Breast epithelium (tissue), 3 donors: ENCODE results near the gene CRYBG3.

Experiments
- POLR2A ChIP-seq: fragments of 450-650 bp; IDR thresholded peaks from one replicate; pipeline ENCODE4 v1.6.1; 2016; ENCODE audit warnings: antibody characterized with exemption, mild to moderate bottlenecking, moderate library complexity
- POLR2AphosphoS5 ChIP-seq, 3 donors: sonication (generic); formaldehyde crosslinking; IDR thresholded peaks; one replicate each; pipeline ENCODE4 v1.6.1; 2017; ENCODE audit warnings: antibody characterized with exemption in 3 of 3
- TF ChIP-seq, protein P1 (sequence below), 3 donors: fragments of 450-650 bp; IDR thresholded peaks; one replicate each; pipeline ENCODE4 v1.5.1; 2016 to 2017; ENCODE audit warnings: antibody characterized with exemption in 3 of 3, mild to moderate bottlenecking in 3 of 3, moderate library complexity in 3 of 3

DNA sequence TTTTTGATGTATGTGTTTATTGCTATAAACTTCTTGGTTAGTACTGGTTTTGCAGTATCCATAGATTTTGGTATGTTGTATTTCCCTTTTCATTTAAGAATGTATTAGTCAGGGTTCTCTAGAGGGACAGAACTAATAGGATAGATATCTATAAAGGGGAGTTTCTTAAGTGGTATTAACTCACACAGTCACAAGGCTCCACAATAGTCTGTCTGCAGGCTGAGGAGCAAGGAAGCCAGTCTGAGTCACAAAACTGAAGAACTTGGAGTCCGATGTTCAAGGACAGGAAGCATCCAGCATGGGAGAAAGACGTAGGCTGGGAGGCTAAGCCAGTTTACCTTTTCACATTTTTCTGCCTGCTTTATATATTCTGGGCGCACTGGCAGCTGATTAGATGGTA lies 48.9 kb upstream of the CRYBG3 start:
- TF ChIP-seq POLR2A (no peak), POLR2AphosphoS5 (IDR thresholded peaks at IDR 0.05) (no peak)
- TF ChIP-seq, protein P1, sequence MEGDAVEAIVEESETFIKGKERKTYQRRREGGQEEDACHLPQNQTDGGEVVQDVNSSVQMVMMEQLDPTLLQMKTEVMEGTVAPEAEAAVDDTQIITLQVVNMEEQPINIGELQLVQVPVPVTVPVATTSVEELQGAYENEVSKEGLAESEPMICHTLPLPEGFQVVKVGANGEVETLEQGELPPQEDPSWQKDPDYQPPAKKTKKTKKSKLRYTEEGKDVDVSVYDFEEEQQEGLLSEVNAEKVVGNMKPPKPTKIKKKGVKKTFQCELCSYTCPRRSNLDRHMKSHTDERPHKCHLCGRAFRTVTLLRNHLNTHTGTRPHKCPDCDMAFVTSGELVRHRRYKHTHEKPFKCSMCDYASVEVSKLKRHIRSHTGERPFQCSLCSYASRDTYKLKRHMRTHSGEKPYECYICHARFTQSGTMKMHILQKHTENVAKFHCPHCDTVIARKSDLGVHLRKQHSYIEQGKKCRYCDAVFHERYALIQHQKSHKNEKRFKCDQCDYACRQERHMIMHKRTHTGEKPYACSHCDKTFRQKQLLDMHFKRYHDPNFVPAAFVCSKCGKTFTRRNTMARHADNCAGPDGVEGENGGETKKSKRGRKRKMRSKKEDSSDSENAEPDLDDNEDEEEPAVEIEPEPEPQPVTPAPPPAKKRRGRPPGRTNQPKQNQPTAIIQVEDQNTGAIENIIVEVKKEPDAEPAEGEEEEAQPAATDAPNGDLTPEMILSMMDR (IDR thresholded peaks at IDR 0.05), result no peak
